GM19395 (cell line): ENCODE measurements around the gene OR2G6.
"Not testable (repeated sequence)": the region's sequence is repeated elsewhere in the genome, so short reads cannot be mapped to it uniquely, and the experiment has no call there.

Experiments used
- ATAC-seq: cut with Tn5 transposase; IDR thresholded peaks from one replicate; pipeline ENCODE4 v1.9.1; 2021; ENCODE audit warnings: mild to moderate bottlenecking, moderate library complexity; ENCODE audit not compliant: unreplicated experiment

The OR2G6 gene

GRCh38 chr1:248573856-248574255, 66.0 kb downstream of the OR2G6 start:
- not testable (repeated sequence) for ATAC-seq

- ATAC-seq, result not testable (repeated sequence)
Measured at GRCh38 chr1:248574657-248575056, 66.8 kb downstream of the OR2G6 start, which contains the start of gene OR2T34. OR2T34 (minus strand) TSS chr1:248574757; CDS start chr1:248574757, 0 bp downstream.

DNA sequence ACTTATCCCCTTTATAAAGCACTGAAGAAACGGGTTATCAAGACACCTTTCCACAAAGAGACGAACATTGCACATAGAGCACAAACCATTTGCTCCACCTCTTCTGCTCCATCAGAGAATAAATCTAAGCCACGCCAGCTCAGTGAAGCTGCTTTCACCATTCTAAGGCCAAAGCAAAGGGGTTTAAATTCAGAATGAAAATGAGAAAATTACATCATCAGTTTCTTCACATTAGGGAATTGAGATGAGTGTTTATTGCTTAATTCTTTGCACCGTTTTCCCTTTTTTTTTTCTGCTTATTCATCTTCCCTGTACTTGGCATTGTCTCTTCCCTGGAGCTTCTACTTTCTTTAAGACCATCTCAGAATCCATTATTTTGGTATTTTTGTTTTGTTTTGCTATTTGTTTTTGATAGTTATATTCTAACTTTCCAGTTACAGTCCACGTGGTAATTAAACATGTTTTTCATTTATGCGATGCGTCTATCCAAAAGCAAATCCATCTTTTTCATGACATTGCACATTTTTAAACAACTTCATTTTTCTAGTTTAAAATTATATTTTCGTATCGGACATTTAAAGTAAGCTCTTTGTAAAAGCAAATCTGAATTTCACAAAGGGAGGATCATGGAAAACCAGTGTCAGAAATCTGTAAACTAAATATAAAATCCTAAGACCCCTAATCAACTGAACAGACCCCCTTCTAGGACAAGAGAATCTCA, 68.5 kb downstream of the OR2G6 start:
- ATAC-seq, result no peak
